Gastroesophageal sphincter (tissue), 3 donors: ENCODE data around the gene PAX4.

ENCODE experiments used
- POLR2A ChIP-seq, 2 donors: fragments of 450-650 bp; IDR thresholded peaks; one replicate each; pipeline ENCODE4 v1.6.1; 2017; ENCODE audit warnings: antibody characterized with exemption in 2 of 2, mild to moderate bottlenecking in 2 of 2, moderate library complexity in 1 of 2
- POLR2AphosphoS5 ChIP-seq: sonication (generic); formaldehyde crosslinking; IDR thresholded peaks from one replicate; pipeline ENCODE4 v1.6.1; 2017; ENCODE audit warnings: antibody characterized with exemption
- TF ChIP-seq, protein P1 (sequence below), 4 experiments: fragments of 200-600 bp in 2 of 4; fragments of 450-650 bp in 2 of 4; sonication (generic) in 1 of 4; IDR thresholded peaks; one replicate each; pipeline ENCODE4 v1.5.1; 2017 to 2019; ENCODE audit warnings: antibody characterized with exemption in 4 of 4, mild to moderate bottlenecking in 2 of 4, moderate library complexity in 2 of 4

DNA sequence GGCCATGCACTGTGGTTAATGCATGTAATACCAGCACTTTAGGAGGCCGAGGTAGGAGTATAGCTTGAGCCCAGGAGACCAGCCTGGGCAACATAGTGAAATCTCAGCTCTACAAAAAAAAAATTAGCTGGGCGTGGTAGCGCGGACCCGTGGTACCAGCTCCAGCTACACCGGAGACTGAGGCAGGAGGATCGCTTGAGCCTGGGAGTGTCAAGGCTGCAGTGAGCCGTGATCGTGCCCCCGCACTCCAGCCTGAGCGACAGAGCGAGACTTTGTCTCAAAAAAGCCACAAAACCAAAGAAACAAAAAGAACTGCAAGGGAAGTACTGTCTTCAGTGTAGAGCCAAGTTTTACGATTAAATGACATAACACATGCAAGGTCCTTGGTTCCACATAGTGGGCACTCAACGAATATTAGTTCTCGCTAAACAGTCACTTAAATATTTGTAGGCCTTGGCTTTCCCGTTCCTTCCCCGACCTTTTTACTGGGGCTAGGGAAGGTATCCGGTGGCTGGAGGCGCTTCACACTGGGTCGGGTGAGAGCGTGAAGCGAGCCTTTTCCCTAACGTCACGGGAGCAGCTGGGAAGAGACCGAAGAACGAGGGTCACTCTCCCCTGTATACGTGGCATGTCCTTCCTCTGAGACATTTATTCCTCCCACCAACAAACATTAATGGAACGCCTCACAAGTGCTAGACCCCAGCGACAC, 33.1 kb upstream of the PAX4 start:
- TF ChIP-seq, protein P1, sequence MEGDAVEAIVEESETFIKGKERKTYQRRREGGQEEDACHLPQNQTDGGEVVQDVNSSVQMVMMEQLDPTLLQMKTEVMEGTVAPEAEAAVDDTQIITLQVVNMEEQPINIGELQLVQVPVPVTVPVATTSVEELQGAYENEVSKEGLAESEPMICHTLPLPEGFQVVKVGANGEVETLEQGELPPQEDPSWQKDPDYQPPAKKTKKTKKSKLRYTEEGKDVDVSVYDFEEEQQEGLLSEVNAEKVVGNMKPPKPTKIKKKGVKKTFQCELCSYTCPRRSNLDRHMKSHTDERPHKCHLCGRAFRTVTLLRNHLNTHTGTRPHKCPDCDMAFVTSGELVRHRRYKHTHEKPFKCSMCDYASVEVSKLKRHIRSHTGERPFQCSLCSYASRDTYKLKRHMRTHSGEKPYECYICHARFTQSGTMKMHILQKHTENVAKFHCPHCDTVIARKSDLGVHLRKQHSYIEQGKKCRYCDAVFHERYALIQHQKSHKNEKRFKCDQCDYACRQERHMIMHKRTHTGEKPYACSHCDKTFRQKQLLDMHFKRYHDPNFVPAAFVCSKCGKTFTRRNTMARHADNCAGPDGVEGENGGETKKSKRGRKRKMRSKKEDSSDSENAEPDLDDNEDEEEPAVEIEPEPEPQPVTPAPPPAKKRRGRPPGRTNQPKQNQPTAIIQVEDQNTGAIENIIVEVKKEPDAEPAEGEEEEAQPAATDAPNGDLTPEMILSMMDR (IDR thresholded peaks at IDR 0.05) = no peak
- no peak for TF ChIP-seq POLR2A (IDR thresholded peaks at IDR 0.05)
- TF ChIP-seq POLR2AphosphoS5 = no peak
